ENCODE measurements around the gene OSBPL1A. TPM values are rescaled to one million over a fixed set of nuclear protein-coding genes. Genes with fewer than 3 reads are reported as not detected.

Gene OSBPL1A
- total RNA-seq, 1 donor from 2014 or later: 82.8 TPM

GRCh38 chr18:24138409-24138788, 259.2 kb downstream of the OSBPL1A start:
- peaks cover 13% of the 10 kb centered on the region for H3K4me1 ChIP-seq
- no peaks in the 10 kb centered on the region for H3K9me3 ChIP-seq (replicated peaks)
- no peak for DNase-seq
- no peak for TF ChIP-seq CTCF (IDR thresholded peaks at IDR 0.05; ENCODE audit: borderline replicate concordance)
- H3K27me3 ChIP-seq (ENCODE audit: low read depth): no peaks in the 10 kb centered on the region
- no peak overlapping the region for H3K27ac ChIP-seq (replicated peaks)
- H3K4me3 ChIP-seq: peak overlapping the region; percentile 74
- intact Hi-C loops (cut with micrococcal nuclease): no loop called here
- no peaks in the 10 kb centered on the region for H3K36me3 ChIP-seq

- TF ChIP-seq CTCF (IDR thresholded peaks at IDR 0.05; ENCODE audit: borderline replicate concordance): no peak
- no peaks in the 10 kb centered on the region for H3K27me3 ChIP-seq (ENCODE audit: low read depth)
- H3K9me3 ChIP-seq (replicated peaks): no peaks in the 10 kb centered on the region
- intact Hi-C loops (cut with micrococcal nuclease): no loop called here
- peaks cover 13% of the 10 kb centered on the region for H3K4me1 ChIP-seq
- no peak overlapping the region for H3K27ac ChIP-seq (replicated peaks)
- H3K4me3 ChIP-seq: no peak overlapping the region
- no peaks in the 10 kb centered on the region for H3K36me3 ChIP-seq
- no peak for DNase-seq
Observed at GRCh38 chr18:24136967-24137373, 260.7 kb downstream of the OSBPL1A start.

GRCh38 chr18:24130494-24130893, 267.1 kb downstream of the OSBPL1A start:
- Histone ChIP-seq H3K27me3 (ENCODE audit: low read depth) (no peaks in the 10 kb centered on the region), H3K4me3 (no peak overlapping the region), H3K36me3 (no peaks in the 10 kb centered on the region), H3K27ac (replicated peaks) (no peak overlapping the region), H3K4me1 (no peaks in the 10 kb centered on the region), H3K9me3 (replicated peaks) (no peaks in the 10 kb centered on the region)
- TF ChIP-seq CTCF (IDR thresholded peaks at IDR 0.05; ENCODE audit: borderline replicate concordance): no peak
- intact Hi-C loops (cut with micrococcal nuclease): no loop called here
- DNase-seq: no peak

DNA sequence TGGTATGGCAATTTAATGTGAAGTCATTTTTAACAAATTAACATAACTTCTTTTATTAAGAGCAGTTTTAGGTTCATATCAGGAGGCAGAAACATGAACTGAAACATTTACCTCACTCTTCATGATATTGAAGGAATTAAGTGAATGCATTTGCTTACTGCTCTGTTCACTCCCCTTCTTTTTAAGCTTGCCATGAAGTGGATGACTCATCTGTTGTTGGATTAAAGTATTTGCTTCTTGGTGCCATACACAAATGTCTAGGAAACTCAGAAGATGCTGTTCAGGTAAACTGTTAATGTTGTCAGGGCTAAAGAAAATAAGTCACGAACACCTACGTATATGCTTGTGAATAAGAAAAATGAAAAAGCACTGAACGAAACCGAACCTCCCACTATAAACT, 268.9 kb downstream of the OSBPL1A start:
- Histone ChIP-seq H3K4me3 (no peak overlapping the region), H3K36me3 (no peaks in the 10 kb centered on the region), H3K27ac (replicated peaks) (no peak overlapping the region), H3K27me3 (ENCODE audit: low read depth) (no peaks in the 10 kb centered on the region), H3K4me1 (no peaks in the 10 kb centered on the region), H3K9me3 (replicated peaks) (no peaks in the 10 kb centered on the region)
- no peak for DNase-seq
- intact Hi-C loops (cut with micrococcal nuclease): no loop called here
- no peak for TF ChIP-seq CTCF (IDR thresholded peaks at IDR 0.05; ENCODE audit: borderline replicate concordance)

DNA sequence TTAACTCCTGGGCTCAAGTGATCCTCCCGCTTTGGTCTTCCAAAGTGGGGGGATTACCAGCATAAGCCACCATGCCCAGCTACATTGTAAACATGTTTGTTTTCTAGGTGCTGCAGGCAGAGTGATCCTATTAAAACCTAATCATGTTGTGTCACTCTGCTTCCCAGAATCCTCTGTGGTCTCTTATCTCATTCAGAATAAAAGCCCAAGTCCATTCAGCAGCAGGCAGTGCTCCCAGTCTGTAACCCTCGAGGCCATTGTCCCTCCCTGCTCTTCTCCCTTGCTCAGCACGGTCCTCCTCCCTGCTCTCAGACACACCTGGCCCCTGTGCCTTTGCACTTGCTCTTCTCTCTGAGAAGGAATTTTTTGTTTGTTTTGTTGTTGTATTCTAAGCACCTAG, 269.9 kb downstream of the OSBPL1A start:
- DNase-seq: no peak
- Histone ChIP-seq H3K36me3 (no peaks in the 10 kb centered on the region), H3K9me3 (replicated peaks) (no peaks in the 10 kb centered on the region), H3K4me1 (no peaks in the 10 kb centered on the region), H3K27me3 (ENCODE audit: low read depth) (no peaks in the 10 kb centered on the region), H3K27ac (replicated peaks) (no peak overlapping the region), H3K4me3 (no peak overlapping the region)
- TF ChIP-seq CTCF (IDR thresholded peaks at IDR 0.05; ENCODE audit: borderline replicate concordance): no peak
- intact Hi-C loops (cut with micrococcal nuclease): no loop called here
